Retina (tissue), 1 donor: ENCODE measurements around the gene RPL18A.

Experiments used
- DNase-seq: peaks from one replicate; pipeline ENCODE4 v3.0.0-alpha.2; 2016

RPL18A gene

DNA sequence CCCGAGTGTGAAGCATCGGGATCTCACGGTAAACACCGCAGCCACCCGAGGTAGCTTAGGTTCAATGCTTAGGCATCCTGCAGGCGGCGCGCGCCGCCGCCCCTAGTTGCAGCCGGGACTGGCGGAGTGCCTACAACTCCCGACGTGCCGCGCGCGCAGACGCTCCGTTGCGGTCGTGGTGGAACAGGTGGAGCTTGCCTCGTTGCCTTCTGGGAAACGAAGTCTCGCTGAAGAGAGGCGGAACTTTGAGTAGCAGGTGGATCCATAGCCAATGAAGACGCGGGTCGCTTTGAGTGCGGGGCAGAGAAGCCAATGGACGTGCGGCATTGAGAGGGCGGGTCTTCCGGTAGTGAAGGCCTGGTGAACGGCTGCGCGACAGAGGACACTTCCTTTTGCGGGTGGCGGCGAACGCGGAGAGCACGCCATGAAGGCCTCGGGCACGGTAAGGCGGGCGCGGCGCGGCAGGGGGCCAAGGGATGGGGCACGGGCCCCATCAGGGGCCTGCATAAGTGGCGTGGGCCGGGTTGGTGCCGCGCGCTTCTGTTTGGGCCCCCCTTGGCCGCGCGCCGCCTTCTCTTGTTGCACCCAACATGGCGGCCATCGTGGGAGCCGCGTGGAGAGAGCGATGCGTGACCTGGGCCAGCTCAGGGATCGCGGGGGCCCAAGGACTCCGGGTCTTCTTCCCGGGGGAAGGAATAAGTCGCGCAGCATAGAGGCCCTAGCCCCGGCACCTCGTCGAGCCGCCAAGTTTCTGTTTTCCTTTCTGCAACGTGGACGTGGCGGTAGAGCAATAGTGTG, at the start of gene RPL18A:
RPL18A (plus strand) TSS at position 378 of the 798 bp plus-strand sequence; CDS start at position 425, 47 bp downstream.
- peak; percentile 96 for DNase-seq

- no peak for DNase-seq
Measured at GRCh38 chr19:17811103-17811502, 48.6 kb upstream of the RPL18A start.

DNA sequence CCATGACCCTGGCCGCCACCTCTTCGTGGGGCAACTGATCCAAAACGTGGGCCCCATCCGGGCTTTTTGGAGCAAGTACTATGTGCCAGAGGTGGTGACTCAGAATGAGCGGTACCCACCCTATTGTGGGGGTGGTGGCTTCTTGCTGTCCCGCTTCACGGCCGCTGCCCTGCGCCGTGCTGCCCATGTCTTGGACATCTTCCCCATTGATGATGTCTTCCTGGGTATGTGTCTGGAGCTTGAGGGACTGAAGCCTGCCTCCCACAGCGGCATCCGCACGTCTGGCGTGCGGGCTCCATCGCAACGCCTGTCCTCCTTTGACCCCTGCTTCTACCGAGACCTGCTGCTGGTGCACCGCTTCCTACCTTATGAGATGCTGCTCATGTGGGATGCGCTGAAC, 48.0 kb upstream of the RPL18A start:
- DNase-seq, result no peak

- no peak for DNase-seq
Measured at GRCh38 chr19:17812099-17812498, 47.6 kb upstream of the RPL18A start.

DNA sequence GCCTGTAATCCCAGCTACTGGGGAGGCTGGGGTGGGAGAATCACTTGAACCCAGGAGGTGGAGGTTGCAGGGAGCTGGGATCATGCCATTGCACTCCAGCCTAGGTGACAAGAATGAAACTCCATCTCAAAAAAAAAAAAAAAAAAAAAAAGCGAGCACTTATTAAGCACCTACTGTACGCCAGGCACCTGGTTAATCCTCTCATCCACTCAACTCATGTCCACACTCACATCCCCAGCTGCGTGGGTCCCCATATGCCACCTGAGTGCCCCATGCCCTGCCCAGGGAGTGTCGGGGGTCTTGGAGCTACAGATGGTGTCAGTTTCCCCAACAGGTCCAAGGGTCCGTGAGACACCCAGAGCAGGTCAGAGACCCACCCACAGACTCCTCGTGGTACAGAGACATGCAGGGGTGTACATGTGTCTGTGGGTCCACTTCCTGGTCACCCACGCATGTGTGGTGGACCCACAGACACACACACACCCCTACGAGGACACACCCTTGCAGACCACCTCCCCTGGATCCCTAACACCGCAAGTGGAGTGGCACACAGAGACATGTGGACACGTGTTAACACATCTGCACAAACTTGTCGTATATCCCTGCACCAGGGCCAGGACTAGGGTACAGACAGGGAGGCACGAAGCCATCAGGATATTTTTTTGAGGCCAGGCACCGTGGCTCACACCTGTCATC, 41.9 kb upstream of the RPL18A start:
- no peak for DNase-seq

DNA sequence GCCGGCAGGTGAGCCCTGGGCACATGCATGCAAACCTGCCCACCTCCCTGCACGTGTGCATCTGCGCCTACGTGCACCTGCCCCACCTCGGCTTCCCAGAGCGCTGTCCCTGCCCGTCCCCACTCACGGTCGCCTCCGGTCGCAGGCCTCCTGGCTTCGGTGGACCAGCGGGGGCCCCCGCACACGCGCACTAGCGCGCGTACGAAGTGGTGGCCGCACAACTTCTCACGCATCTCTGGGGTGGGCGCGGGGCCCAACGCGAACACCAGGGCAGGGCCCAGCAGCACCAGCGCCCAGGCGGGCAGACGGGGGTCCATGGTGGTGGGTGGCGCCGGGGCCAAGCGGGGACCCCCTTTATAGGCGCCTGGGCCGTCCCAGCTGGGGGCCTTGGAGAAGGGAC, 38.5 kb upstream of the RPL18A start, which contains the start of gene INSL3:
INSL3 (minus strand) TSS at position 330 of the 400 bp plus-strand sequence; CDS start at position 317, 13 bp downstream.
- DNase-seq, result no peak

- DNase-seq, result no peak
Measured at GRCh38 chr19:17824339-17824738, 35.4 kb upstream of the RPL18A start.

DNA sequence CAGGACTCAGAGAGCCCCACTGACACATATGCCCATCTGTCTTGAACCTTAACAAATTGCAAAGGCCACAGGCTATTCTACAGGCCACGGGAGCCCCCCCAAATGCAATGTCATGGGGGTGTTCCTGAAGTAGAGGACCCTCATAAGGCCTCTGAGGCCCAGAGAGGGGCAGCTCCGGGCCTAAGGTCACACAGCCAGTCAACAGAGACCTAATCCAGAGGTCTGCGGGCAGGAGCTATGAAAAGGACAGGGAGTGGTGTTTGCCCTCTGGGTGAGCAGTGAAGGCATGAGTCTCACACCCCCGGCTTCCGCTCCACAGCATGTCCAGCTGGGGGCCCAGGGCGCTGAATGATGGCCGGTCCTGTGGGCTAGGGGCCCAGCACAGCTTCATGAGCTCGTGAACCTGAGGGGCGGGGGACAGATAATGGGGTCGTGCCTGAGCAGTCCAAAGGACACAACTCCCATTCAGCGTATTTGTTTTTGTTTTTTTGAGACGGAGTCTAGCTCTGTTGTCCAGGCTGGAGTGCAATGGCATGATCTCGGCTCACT, 33.1 kb upstream of the RPL18A start:
- no peak for DNase-seq

DNA sequence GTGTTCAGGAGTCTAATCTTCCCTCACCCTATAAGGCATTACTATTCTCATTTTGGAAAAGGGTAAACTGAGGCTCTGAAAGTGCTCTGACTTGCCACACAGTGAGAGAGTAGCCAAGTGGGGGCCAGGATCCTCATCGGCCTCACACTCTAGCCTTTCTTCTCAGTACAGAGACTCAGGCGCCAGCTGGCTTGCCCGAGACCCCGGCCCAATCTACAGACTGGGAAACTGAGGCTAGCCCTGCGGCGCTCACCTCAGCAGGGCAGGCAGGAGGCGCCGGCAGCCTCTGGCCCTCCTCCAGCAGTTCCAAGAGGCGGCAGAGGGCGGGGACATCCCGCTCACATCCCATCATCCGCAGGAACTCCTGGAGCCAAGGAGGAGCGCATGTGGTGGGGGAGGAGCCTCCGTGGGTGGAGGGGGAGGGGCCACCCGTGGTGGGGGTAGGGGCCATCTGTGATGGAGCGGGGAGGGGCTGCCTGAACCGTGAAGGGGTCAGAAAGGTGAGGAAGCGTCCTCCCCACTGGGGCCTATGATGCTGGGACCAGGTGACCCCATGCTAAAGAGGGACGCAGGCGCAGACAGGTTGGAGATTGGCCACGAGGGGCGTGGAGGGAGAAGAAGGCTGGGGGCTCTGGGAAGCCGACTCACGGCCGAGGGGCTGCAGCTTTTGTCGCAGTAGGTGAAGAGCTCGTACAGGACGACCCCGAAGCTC, 29.7 kb upstream of the RPL18A start:
- peak; percentile 79 for DNase-seq

- peak; percentile 58 for DNase-seq
Measured at GRCh38 chr19:17830567-17831418, 28.9 kb upstream of the RPL18A start.

DNA sequence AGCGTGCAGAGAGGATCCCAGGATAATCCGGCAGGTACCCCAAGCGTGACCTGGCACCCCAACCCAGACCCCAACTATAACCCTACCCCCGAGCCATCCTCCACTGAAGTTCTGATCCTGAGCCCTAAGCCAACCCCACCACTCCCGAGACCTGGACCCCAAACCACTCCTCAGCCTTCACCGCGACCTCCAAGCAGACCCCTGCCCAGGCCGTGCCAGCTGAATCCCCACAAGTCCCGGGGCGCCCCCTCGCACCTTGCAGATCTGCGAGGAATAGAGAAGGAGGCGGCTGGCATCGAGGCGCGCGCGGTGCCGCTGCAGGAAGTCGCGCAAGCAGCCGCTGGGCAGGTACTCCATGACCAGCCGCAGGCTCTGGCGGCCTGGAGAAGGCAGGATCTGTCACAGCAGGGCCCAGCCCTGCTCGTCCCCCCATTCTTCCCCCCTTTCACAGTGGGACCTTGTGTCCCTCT, 28.3 kb upstream of the RPL18A start:
- no peak for DNase-seq

- no peak for DNase-seq
Measured at GRCh38 chr19:17832443-17833208, 27.1 kb upstream of the RPL18A start.

DNA sequence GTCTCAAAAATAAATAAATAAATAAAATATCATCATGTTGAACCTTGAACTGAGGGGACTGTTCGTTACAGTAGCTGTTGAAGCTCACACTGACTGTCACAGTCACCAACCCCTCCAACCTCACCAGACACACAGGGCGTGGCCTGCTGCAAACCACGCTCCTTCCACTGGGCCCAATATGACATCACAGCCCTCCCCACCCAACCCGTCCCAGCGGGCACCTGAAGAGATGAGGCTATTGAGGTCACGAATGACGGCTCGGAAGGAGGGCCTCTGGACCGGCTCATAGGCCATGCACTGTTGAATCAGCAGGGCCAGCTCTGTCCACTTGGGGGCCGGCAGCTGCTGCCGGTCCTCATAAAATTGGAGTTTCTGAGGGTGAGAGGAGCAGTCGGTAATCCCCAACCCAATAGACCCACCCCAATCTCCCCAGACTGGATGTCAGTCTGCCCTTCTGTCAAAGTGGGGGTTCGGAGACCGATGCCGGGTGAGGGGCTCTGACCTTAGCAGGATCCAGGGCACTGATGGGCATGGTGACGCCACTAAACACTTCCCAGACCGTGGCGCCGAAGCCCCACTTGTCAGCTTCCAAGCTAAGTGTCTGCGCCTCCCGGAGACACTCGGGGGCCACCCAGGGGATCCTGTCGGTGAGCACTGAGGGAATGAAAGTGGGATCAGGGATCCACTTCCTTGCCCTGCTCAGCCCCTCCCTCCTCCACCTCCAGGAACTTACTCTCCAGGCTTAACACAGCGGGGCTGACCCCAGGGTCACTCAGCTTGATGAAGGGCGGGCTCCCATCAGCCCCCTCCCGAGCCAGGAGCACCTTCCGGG, 25.1 kb upstream of the RPL18A start:
- no peak for DNase-seq

GRCh38 chr19:17835182-17836006, 24.3 kb upstream of the RPL18A start:
- no peak for DNase-seq

- no peak for DNase-seq
Measured at GRCh38 chr19:17836530-17836929, 23.2 kb upstream of the RPL18A start.

DNA sequence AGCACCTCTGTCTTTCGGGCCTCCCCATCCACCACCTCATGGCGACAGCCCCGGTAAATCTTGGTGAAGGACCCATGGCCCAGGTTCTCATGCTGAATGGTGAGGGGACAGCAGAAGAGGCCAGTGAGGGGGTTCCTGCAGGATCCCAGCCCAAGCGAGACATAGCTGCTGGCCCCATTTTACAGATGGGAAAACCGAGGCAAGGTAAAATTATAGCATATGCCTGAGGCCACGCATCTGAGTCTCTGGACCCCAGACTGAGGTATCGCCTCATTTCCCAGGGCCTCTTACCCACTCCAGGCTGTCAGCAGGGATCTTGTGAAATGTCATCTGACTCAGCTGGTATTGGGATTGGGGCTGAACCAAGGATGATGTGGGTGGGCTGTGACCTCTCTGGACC, 21.7 kb upstream of the RPL18A start:
- no peak for DNase-seq

- no peak for DNase-seq
Measured at GRCh38 chr19:17840019-17840418, 19.7 kb upstream of the RPL18A start.

- DNase-seq, result no peak
Measured at GRCh38 chr19:17841371-17841809, 18.3 kb upstream of the RPL18A start.
